NCI-H226 (cell line): ENCODE data around the gene CCDC187.

Experiments
- DNase-seq: peaks from one replicate; pipeline ENCODE4 v3.0.0-alpha.2; 2015

The CCDC187 gene

DNA sequence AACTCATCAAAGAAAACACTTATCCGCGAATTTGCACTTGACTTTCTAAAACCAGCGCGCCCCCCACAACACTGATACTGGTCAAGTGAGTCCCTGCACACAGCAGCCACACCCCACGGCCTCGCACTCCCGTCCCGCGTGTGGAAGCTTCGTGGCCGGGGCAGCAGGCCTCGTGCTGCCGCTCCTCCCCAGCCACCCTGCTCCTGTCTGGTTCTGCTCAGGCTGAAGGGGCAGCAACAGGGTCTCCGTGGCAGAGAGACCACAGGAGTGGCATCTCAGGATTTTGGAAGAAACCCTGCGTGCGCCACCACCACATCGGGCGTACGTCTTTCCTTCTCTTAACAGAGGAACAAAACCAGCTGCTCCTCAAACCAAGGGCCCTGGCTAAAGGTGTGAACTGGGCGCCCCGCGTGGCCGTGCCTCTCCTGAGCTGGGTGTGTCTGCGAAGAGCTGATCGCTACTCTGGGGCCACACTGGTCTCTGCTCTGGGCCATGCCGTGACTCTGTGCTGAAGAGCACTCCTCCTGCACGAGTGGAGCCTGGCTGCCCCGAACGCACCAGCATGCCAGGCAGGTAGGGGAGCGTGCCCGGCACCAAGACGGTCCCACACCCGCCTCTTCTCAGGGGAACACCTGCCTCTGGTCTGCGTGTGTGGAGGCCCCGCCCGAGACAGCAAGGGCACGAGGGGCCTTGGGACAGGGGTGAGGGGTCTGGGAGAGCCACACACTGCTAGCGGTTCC is 81.6 kb downstream of the CCDC187 start:
- no peak for DNase-seq

DNA sequence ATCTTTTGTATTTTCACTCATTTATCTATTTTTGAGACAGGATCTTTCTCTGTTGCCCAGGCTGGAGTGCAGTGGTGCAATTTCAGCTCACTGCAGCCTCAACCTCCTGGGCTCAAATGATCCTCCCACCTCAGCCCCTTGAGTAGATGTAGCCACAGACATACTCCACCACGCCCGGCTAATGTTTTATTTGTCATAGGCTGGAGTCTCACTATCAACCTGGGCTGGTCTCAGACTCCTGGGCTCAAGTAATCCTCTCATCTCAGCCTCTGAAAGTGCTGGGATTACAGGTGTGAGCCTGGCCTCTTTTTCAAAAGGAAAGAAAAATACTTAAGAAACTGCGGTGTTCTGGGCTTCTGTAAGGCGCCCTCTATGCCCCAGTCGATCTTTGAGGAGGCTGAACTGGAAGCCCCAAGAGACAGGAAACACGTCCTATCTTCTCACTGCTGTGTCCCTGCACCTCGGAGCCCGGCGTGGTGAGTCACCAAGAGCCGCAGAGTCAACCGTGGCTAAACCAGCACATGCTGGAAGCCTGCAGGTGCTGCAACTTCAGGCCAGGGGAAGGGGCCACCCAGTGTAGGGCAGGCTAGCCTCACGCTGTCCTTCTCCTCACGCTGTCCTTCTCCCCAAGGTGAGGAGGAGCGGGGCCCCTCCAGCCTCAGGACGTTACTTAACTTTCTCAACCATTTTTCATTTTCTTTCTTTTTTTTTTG is 83.7 kb downstream of the CCDC187 start:
- no peak for DNase-seq

DNA sequence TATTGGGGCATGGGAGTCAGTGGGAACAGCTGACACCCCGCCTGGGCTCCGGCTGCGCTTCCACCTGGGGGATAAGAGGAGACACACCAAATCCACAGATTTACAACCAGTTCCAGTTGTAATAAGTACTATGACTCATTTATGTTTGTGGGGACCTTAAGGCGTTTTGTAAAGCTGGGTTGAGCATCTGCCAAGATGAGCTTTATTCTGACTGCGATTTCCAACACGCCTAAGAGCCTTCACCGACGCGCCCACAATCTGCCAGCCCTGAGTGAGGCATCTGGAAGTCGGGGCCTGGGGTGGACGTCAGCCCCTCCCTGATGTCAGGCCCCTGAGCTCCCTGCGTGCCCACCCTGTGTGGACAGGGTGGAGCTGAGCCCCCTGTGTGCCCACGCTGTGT is 84.6 kb downstream of the CCDC187 start:
- no peak for DNase-seq

DNA sequence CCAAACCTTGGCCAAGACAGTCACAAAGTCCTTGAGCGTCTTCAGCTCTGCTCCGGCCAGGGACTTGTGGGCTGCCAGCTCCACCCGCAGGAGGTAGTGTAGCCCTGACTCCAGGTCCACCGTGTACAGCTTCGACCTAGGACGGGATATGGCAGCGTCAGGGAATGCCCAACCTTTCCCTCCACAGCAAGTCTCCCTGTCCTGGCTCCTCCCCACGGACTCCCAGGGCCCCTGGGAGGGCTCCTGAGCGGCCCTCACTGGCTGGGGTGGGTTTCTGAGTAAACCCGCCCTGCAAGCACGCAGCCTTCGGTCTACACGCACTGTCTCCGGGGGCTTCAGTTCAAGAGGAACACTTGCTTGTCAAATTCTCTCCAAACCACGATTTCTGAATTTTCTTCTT is 85.2 kb downstream of the CCDC187 start:
- no peak for DNase-seq

DNA sequence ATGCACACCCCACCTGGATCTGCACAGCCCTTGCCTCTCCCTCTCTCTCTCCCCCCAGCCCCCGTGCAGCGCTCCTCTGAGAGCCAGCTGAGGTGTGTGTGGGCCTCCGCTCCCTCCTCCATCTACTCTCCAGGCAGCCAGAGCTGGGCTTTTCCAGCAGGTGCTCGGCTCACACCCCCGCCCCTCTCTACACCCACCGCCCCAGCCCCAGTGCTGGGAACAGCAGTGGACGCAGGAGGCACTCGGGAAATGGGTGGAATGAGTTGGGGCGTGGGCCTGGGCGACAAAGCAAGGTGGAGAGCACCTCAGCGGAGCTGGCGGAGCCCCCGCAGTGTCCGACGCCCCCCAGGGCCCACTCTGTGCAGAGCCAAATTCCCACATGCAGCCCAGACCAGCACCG is 85.6 kb downstream of the CCDC187 start:
- no peak for DNase-seq

DNA sequence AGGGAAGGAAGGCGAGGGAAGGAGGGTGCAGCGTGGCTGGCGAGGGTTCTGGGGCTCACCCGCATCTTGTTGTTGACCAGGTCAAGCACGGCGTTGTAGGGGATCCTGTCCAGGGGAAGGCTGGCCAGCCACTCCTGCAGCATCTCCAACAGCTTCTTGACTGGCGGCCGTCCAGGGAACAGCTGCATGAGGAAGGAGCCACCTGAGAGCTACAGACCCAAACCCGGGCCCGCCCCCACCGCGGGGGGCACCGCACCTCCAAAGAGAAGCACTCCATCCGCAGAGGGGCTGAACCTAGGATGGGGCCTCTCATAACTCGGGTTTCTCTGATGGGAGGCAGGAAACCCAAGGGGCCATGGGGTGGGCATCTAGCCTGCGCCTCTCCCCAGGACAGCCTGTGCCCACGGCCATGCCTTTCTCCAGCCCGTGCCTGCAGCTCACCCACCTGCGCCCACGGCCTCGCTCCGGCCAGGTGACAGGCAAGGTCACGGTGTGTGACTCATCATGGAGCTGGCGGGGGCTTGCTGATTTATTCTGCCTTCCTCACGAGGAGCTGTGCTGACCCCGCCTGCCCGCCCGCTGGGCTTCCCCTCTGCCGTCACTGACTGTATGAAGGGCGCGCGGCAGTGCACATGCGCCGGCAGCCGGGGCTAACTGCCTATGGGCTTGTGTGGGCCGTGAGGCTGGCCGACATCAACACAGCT is 87.2 kb downstream of the CCDC187 start:
- no peak for DNase-seq

DNA sequence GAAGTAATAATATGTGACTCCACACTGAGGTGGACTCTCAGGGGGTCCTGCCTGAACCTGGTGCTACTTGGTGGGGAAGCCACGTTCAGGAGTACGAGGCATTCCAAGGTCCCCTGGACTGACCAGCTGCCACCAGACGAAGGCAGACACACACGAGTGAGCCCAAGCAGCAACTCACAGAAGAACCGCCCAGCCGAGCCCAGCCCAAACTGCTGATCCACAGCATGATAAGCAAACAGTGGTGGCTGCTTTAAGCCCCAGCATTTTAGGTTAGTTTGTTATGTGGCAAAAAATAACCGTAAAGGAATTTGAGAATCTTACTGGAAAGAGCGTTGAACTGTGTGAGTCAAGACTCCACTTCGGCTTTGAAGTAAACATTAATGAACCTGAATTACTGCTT is 90.2 kb downstream of the CCDC187 start:
- no peak for DNase-seq

DNA sequence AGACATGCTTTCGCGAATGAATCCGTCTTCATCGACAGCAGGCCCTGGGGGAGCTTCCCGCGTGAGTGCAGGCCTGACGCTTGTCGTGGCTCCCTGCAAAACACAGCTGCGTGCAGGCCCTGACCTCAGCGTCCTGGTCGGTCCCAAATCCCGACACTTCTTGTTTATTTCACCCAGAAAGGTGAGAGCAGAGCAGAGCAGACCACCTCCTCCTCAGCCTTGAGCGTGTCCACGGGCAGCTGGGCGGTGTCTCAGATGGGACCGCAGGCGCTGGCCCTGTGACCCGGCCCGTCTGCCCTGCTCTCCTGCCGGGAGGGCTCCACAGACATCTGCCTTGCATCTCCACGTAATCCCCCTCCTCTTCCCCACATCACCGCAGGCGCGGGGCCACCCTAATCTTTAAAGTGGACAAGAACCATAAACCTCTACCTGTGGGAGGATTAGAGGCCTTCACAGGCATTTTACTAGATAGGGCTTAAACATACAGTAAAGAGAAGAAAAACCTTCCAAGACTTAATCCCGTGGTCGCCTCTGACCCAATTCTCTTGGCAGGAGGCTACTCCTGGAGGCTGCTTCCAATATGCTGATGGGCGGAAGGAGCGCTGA is 91.4 kb downstream of the CCDC187 start:
- DNase-seq = no peak

DNA sequence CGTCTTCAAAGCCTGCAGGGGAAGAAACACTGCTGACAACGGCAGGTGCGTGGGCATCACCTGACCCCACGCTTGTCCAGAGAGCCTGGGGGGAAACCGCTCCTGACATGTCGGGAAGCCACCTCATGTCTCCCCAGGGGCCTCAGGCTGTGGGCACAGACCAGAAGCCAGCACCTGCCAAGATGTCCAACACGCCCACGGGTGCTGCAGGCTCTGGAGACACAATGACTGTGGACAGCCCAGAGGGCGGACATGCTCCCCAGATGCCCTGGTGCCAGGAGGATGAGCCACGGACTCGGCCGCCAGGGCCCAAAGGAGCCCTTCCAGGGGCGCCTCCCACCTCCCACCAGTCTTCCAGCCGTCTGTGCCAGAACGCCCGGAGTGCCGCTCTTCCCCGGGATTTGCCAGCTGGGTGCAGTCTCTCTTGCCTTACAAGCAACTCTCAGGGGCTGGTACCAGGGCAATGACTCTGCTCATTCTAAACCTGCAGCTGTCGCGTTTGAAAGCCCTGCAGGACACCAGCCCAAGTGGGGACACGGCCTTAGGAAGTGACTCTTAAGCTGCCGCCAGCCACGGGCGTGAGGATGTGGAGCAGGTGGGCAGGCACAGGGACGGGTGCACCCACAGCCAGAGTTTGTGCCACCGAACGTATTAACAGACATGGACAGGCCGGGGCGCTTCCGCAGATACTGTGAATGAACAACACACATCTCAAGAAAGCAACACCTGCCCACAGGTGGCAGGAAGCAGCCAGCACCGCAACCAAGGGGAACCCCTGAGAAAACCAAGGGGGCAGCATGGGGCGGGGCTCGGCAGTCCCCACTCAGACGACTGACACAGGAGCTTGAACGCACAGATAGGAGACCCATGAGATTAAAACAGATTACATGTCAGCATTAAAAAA is 92.2 kb downstream of the CCDC187 start:
- no peak for DNase-seq

DNA sequence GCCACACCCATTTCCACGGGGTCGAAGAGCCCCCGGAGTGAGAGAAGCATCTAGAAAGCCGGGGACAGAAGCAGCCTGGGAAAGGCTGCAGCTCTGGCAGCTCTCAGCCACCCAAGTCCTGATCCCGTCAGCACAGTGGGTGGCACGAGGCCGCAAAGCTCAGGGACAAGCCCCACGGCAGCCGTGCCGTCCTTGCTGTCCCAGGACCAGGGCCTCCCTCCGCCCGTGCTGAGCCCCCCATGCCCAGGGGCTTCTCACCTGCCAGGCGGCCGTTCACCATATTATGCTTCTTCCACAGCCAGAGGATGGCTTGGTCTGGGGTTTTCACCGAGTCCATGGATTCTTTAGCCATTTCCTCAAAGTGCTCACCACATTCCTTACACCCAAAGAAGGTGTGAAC is 92.9 kb downstream of the CCDC187 start:
- no peak for DNase-seq

DNA sequence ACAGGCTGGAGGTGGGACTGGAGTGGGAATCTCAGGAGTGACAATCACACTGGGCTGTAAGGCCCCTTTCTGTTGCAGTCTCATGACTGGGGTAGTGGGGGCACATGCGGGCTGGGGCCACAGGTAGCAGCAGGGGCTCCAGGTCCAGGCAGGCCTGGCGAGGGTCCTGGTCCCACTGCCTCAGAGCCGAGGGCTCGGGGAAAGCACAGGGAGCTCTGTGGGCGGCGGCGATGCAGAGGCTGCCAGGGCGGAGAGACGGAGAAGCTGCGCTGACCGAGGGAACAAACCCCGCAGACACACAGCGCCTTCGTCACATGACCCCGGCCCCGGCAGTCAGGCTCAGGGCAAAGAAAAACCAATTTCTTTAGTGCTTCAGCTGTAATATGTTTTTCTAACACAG is 93.6 kb downstream of the CCDC187 start:
- DNase-seq = no peak

DNA sequence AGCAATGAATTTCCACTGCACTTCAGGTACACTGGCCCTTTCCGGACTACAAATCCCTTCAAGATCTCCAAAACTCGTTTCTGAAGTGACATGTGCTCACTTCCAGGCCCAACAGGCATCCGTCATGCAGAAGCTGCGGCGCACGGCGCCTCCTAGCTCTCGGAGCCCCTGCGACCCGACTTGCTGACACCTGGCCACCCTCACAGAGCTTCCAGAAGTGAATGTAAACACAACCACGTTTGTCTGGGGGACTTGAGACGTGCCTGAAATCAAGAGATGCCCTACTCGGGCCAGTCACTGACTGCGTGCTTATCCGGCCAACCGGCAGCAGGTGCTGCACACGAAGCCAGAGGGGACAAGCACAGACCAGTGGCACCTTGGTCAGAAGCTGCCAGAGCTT is 94.1 kb downstream of the CCDC187 start:
- DNase-seq = no peak

DNA sequence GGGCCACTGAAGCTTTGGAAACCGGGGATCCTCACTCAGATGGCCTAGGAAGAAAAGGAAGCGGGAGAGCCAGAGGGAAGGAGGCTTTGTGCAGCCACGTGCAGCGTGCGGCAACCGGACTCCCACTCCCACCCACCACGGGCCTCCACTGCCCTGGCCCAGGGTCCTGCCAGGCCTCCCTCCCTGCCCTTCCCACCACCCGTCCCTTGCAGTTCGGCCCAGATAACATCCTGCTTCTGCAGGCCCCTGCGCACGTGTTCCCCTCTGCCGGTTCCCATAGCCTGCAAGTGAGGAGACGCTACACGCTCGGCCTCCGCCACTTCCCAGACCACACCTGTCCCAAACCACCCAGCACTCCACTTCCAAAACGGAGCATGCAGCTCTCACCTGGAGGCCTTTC is 94.7 kb downstream of the CCDC187 start:
- DNase-seq = no peak

DNA sequence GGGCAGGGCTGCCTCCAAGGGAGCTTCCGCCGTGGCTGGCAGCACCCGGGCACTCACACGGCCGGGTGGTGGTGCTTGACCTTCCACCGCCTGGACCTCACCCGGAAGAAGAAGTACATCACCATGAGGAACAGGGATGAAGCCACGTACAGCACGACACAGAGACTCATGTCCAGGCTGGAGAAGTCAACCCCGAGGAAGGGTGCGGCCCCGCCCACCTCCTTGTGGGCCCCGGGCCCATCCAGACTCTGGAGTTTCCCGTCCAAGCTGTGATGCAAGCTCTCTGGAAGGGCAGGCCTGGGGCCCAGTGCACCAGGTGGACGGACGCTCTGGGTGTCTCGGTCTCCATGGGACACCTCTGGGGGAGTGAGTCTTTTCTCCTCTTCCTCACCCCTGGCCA is 95.2 kb downstream of the CCDC187 start:
- DNase-seq = no peak

DNA sequence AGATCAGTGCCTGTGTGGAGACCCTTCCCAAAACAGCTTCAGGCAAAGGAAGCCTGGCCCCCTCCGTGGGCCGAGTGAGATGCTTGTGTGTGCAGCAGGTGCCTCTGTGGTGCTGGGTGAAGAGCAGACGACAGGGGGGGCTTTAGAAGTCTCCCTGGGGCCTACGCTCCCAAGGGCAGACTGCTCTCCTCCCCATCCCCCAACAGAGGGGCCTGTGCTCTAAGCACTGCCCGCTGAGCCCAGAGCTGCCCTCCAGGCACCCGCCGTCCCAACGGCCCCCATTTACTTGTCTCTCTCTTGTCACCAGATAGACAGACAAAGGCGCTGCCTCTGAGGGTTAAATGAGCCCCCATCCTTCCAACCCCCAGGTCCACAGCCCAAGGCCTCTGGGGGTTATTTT is 96.3 kb downstream of the CCDC187 start:
- DNase-seq = no peak

DNA sequence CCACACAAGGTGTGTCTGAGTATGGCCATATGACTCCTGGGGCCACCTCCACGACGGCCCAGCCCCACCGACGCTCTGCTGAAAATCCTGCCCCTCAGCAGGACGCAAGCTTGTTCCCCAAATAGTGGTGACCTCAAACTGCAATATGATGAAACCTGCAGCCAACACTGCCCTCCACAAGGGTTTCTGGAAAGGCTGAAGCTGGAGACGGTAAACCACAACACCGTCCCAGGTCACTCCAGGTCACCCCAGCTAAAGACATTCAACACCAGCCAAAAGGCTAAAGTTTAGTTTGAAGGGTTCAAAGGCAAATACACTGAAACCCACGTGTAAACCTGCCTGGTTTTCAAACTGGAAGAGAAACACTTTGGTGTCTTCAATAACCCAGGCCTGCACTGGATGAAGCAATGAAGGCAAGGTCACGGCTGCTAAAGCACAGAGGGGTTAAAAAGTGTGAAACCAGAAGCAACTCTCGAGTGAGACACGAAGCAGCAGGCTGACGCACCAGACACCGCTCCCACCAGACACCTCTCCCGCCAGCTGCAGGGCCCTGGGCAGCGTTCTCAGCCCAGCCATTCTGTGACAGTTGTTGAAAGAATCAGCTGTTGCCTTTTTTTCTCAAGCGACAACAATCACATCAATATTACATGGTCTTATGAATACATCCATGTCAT is 97.2 kb downstream of the CCDC187 start:
- no peak for DNase-seq

DNA sequence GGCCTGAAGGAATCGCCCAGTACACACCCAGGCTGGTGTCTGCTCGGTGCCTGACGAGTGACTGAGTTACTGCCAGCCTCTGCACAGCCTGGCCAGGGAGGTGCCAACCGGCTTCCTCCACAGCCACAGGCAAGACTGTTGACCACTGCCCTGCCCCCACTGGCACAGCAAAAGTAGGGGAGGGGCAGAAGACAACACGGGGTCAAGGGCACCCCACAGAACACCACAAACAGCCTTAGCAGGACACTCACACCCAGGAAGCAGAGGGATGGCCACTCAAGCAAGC is 98.2 kb downstream of the CCDC187 start:
- no peak for DNase-seq

DNA sequence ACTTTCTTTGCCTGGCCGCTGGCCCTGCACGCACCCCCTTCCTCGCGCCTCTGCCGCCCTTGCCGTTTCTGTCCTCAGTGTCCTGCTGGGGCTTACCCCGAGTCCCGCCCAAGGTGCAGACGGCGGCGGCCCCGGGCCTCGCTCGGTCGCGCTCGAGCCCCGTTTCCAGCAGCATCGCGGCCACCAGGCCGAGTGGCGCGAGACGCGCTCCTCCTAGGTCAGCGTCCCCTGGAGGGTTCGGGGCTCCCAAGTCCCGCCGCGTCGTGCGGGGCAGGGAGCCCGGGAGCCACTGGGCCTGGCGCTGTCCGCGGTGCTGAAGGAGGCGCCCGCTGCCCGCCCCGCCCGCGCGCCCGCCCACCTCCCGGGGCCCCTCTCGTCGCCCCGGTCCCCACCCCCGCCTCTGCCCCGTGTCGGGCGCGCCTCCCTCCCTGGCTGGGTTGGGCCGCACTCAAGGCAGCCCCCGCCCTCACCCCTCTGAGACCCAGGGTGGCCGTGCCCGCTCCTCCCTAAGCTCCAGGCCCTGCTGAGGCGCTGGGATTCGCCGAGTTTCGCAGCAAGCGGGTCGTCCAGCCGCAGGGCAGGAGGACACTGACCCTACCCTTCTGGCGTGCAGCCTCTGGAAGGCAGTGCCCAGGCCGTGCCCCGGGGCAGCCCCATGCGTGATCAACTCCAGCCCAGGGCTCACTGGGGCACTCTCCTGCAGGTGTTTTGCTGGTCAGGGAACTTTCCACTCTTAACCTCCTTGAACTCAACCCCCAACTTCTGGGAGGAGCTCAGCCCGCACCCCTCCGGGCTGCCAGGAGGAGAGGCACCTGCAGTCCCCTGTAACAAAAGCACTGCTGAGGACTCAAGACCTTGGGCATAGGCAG is 98.8 kb downstream of the CCDC187 start, which contains the start of gene LHX3:
Gene LHX3, minus strand, starts transcription at position 291 of the 869 bp plus-strand sequence. Its CDS starts 116 bp downstream, at position 175.
- DNase-seq = no peak

DNA sequence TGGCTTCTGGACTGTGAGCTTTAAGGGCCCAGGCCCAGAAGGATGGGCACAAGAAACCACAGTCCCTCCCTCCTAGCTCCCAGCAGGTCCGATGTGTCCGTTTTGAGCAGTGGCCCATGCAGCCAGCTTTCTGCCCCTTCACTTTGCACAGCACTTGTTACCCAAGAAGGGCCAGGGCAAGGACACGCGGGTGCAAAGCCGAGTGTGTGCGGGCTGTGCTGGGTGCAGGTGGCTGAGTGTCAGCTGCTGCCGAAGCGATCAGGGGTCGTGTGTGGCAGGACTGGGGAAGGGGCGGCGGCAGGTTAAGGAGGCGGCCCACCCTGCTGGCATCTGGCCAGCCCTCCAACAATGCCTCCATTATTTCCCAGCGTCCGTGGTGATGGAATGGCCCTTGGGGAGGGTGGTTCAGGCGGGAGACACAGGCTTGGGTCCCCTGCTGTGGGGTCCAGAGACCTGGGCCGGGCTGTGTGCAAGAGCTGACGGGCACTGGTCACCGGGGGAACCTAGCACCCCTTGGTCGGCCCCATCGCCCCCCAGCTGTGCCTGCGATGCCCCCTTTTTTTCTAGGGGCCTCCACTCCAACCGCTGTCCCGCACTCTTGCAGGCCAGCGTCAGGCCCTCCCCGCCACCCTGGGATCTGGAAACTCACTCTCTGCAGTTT is 99.6 kb downstream of the CCDC187 start:
- no peak for DNase-seq

DNA sequence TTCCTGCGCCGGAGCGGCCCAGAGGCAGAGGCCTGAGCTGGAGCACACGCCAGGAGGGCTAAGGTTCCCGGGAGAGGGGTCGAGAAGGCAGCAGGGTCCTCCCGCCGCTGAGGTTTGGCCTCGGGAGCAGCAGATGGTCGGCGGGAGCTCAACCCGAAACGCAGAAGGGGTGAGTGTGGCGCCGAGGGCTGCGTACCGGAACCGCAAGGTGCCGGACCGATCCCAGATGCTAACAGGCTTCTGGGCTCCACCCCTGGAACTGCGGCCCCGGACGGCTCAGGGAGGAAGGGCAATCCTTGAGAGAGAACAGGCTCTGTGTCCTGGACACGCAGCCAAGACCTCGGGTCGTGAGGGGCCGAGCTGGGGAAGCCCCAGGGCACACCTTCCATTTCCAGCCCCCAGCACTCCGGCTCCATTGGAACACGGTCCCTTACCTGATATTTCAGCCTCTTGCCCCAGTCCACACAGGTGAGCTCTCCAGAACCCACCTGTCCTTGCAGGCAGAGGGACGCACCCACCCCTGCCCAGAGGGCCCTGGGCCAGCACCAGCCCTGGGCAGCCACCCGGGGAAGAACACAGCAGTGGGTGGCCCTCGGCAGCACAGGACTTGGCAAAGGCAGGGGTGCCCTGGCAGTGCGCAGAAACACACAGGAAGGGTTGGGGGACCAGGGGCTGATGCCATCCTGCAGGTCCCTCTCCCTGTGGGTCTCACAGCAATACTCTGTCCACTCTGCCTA is 100.3 kb downstream of the CCDC187 start:
- no peak for DNase-seq
